Liver (tissue), 9 donors: ENCODE results near the gene PCBP2. TPM values are rescaled to one million over a fixed set of nuclear protein-coding genes. Genes with fewer than 3 reads are reported as not detected.
"Not testable (repeated sequence)": the region's sequence is repeated elsewhere in the genome, so short reads cannot be mapped to it uniquely, and the experiment has no call there.

Experiments
- DNase-seq: peaks from one replicate; pipeline ENCODE4 v3.0.0-alpha.2; 2017; ENCODE audit warnings: low spot score
- H3K27ac ChIP-seq, 2 donors: one replicate each; pipeline ENCODE4 v1.7.0; 2013; ENCODE audit warnings: inconsistent platforms in 2 of 2, low read length in 2 of 2, control low read depth in 1 of 2, low read depth in 1 of 2, mild to moderate bottlenecking in 1 of 2
- H3K27me3 ChIP-seq, 4 donors: one replicate each; pipeline versions ENCODE4 v1.6.1 to v1.7.0; 2013; ENCODE audit warnings: low read length in 3 of 4, inconsistent platforms in 1 of 4, mild to moderate bottlenecking in 1 of 4, moderate library complexity in 1 of 4; ENCODE audit not compliant: control insufficient read depth in 4 of 4, insufficient read depth in 4 of 4
- H3K36me3 ChIP-seq, 4 donors: one replicate each; pipeline versions ENCODE4 v1.6.1 to v1.7.0; 2013; ENCODE audit warnings: low read length in 3 of 4, mild to moderate bottlenecking in 3 of 4, low read depth in 1 of 4, moderate library complexity in 1 of 4; ENCODE audit not compliant: control insufficient read depth in 4 of 4, insufficient read depth in 3 of 4
- H3K4me1 ChIP-seq, 4 donors: one replicate each; pipeline versions ENCODE4 v1.6.1 to v1.7.0; 2013; ENCODE audit warnings: low read length in 3 of 4, mild to moderate bottlenecking in 3 of 4, moderate library complexity in 1 of 4; ENCODE audit not compliant: control insufficient read depth in 4 of 4, insufficient read depth in 4 of 4
- H3K4me3 ChIP-seq, 3 donors: one replicate each; pipeline versions ENCODE4 v1.6.1 to v1.7.0; 2013; ENCODE audit warnings: low read length in 3 of 3, control low read depth in 1 of 3, low read depth in 1 of 3, mild to moderate bottlenecking in 1 of 3
- H3K9ac ChIP-seq, 2 donors: one replicate each; pipeline ENCODE4 v1.7.0; 2013; ENCODE audit warnings: low read length in 2 of 2, mild to moderate bottlenecking in 2 of 2, moderate library complexity in 2 of 2, control low read depth in 1 of 2, low read depth in 1 of 2
- H3K9me3 ChIP-seq, 4 donors: one replicate each; pipeline versions ENCODE4 v1.6.1 to v1.7.0; 2013; ENCODE audit warnings: low read length in 3 of 4; ENCODE audit not compliant: control insufficient read depth in 4 of 4
- EGR1 ChIP-seq, 2 donors: IDR thresholded peaks; 2 replicates each; pipeline ENCODE4 v1.6.1; 2016 to 2018; ENCODE audit warnings: antibody characterized with exemption in 2 of 2, low read depth in 2 of 2
- FOXA2 ChIP-seq: IDR thresholded peaks from 2 replicates; pipeline ENCODE4 v1.6.1; 2016; ENCODE audit warnings: antibody characterized with exemption
- GABPA ChIP-seq, 2 donors: IDR thresholded peaks in 1 of 2; conservative IDR thresholded peaks in 1 of 2; 2 replicates each; pipeline ENCODE4 v1.6.1; 2016; ENCODE audit warnings: antibody characterized with exemption in 2 of 2, mild to moderate bottlenecking in 1 of 2, moderate library complexity in 1 of 2
- HNF4G ChIP-seq: IDR thresholded peaks from 2 replicates; pipeline ENCODE4 v1.6.1; 2016; ENCODE audit warnings: antibody characterized with exemption
- JUND ChIP-seq, 2 donors: IDR thresholded peaks; 2 replicates each; pipeline ENCODE4 v1.6.1; 2016; ENCODE audit warnings: antibody characterized with exemption in 2 of 2
- YY1 ChIP-seq: IDR thresholded peaks from 2 replicates; pipeline ENCODE4 v1.6.1; 2016; ENCODE audit warnings: antibody characterized with exemption, mild to moderate bottlenecking
- WGBS: extraction: QIAGEN DNeasy Blood & Tissue Kit; methylation state at CpG from one replicate; pipeline ENCODE4 v1.1.7; 2013; 5-methylcytosine and 5-hydroxymethylcytosine counted together
- polyA plus RNA-seq, 2 donors: library from polyadenylated mRNA; stranded (reverse) in 1 of 2; unstranded in 1 of 2; fragments of 200-250 nt in 1 of 2; fragments of >200 nt in 1 of 2; fragmentation: Nextera tagmentation in 1 of 2; extraction: Ambion mirVana in 1 of 2; gene quantifications; one replicate each; pipeline versions ENCODE4 v1.2.1 to v1.2.3, GENCODE V29; 2013 to 2015
- total RNA-seq, 2 donors: library from RNA; depleted of rRNA; stranded (reverse); fragments of >200 nt; gene quantifications; one replicate each; pipeline ENCODE4 v1.2.3, GENCODE V29; 2014
- TF ChIP-seq, protein P1 (sequence below): IDR thresholded peaks from 2 replicates; pipeline ENCODE4 v1.6.1; 2016; ENCODE audit warnings: antibody characterized with exemption, mild to moderate bottlenecking
- TF ChIP-seq, protein P2 (sequence below): IDR thresholded peaks from 2 replicates; pipeline ENCODE4 v1.6.1; 2016; ENCODE audit warnings: antibody characterized with exemption
- TF ChIP-seq, protein P3 (sequence below): IDR thresholded peaks from 2 replicates; pipeline ENCODE4 v1.6.1; 2016; ENCODE audit warnings: antibody characterized with exemption
- donor health status: healthy.
- donor health status: healthy.
- donor health status: healthy.
- donor health status: healthy.
- donor health status: healthy.

The PCBP2 gene
- total and polyA plus RNA-seq, 4 donors: 130 to 377 (median 223) TPM

DNA sequence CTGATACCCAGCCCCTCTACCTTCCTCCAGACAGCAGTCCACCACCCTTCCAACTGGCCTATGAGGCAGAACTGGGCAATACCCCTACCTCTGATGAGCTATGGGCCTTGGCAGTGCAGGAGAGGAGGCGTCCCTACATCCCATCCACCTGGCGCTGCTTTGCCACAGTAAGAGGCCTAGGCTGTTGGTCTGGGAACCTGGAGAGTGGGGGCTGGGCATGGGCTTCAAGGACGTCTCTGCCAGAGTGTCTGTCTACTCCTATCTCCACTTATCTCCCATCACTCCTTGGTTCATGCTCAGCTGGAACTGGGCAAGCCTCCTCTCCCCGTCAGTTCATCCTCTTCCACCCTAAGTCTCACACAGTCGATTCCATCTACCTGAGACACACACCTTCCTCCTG, 21.8 kb upstream of the PCBP2 start (continued):
- TF ChIP-seq, protein P1, sequence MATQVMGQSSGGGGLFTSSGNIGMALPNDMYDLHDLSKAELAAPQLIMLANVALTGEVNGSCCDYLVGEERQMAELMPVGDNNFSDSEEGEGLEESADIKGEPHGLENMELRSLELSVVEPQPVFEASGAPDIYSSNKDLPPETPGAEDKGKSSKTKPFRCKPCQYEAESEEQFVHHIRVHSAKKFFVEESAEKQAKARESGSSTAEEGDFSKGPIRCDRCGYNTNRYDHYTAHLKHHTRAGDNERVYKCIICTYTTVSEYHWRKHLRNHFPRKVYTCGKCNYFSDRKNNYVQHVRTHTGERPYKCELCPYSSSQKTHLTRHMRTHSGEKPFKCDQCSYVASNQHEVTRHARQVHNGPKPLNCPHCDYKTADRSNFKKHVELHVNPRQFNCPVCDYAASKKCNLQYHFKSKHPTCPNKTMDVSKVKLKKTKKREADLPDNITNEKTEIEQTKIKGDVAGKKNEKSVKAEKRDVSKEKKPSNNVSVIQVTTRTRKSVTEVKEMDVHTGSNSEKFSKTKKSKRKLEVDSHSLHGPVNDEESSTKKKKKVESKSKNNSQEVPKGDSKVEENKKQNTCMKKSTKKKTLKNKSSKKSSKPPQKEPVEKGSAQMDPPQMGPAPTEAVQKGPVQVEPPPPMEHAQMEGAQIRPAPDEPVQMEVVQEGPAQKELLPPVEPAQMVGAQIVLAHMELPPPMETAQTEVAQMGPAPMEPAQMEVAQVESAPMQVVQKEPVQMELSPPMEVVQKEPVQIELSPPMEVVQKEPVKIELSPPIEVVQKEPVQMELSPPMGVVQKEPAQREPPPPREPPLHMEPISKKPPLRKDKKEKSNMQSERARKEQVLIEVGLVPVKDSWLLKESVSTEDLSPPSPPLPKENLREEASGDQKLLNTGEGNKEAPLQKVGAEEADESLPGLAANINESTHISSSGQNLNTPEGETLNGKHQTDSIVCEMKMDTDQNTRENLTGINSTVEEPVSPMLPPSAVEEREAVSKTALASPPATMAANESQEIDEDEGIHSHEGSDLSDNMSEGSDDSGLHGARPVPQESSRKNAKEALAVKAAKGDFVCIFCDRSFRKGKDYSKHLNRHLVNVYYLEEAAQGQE: no peak
- no peak for TF ChIP-seq FOXA2
- no peak for TF ChIP-seq YY1
- no peak for TF ChIP-seq EGR1 (IDR thresholded peaks at IDR 0.05; ENCODE audit: low read depth in 2 of 2)

DNA sequence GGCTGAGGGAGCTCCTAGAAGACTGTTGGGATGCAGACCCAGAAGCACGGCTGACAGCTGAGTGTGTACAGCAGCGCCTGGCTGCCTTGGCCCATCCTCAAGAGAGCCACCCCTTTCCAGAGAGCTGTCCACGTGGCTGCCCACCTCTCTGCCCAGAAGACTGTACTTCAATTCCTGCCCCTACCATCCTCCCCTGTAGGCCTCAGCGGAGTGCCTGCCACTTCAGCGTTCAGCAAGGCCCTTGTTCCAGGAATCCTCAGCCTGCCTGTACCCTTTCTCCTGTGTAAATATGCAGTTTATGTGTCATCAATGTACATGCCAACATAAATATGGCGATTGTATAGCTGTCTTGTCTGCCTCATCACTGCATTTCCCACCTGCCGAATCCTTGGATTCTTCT, 20.7 kb upstream of the PCBP2 start:
- Histone ChIP-seq H3K4me3 (no peak overlapping the region), H3K27ac (no peak overlapping the region), H3K9me3 (no peaks in the 10 kb centered on the region), H3K36me3 (no peaks in the 10 kb centered on the region), H3K4me1 (no peaks in the 10 kb centered on the region), H3K9ac (no peak overlapping the region), H3K27me3 (no peaks in the 10 kb centered on the region)
- WGBS: 88% methylated on average over 7 of the region's 7 CpGs
- DNase-seq: no peak
- TF ChIP-seq YY1 (no peak), JUND (IDR thresholded peaks at IDR 0.05) (no peak), FOXA2 (no peak), HNF4G (no peak), GABPA (IDR thresholded peaks at IDR 0.05 in 1 of 2, conservative IDR thresholded peaks at IDR 0.05 in 1 of 2) (no peak)
- TF ChIP-seq, protein P2, sequence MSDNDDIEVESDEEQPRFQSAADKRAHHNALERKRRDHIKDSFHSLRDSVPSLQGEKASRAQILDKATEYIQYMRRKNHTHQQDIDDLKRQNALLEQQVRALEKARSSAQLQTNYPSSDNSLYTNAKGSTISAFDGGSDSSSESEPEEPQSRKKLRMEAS: no peak
- TF ChIP-seq, protein P3, sequence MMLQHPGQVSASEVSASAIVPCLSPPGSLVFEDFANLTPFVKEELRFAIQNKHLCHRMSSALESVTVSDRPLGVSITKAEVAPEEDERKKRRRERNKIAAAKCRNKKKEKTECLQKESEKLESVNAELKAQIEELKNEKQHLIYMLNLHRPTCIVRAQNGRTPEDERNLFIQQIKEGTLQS: no peak

DNA sequence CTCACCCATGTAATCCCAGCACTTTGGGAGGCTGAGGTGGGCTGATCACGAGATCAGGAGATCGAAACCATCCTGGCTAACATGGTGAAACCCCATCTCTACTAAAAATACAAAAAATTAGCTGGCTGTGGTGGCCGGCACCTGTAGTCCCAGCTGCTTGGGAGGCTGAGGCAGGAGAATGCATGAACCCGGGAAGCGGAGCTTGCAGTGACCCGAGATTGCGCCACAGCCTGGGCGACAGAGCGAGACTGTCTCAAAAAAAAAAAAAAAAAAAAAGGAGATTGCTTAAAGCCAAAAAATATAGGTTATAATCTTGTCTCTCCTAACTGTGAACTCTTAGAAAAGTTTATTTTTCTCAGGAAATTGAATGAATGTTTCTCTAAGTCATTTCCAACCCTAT, 16.6 kb upstream of the PCBP2 start:
- WGBS: 89% methylated on average over 9 of the region's 9 CpGs
- not testable (repeated sequence) for H3K9ac ChIP-seq, H3K27ac ChIP-seq, H3K27me3 ChIP-seq, H3K4me1 ChIP-seq, H3K36me3 ChIP-seq, DNase-seq, H3K4me3 ChIP-seq, H3K9me3 ChIP-seq

DNA sequence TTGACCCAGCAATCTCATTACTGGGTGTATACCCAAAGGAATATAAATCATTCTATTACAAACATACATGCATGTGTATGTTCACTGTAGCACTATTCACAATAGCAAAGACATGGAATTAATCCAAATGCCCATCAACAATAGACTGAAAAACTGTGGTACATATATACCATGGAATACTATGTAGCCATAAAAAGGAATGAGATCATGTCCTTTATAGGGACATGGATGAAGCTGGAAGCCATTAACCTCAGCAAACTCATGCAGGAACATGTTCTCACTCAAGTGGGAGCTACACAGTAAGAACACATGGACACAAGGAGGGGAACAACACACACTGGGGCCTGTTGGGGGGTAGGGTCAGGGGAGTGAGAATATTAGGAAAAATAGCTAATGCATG, 12.3 kb upstream of the PCBP2 start:
- H3K27ac ChIP-seq, H3K36me3 ChIP-seq, H3K9me3 ChIP-seq, H3K27me3 ChIP-seq, DNase-seq, H3K4me3 ChIP-seq, H3K9ac ChIP-seq: not testable (repeated sequence)
- peaks cover 0 to 19% (median 5%) of the 10 kb centered on the region in 4 donors for H3K4me1 ChIP-seq
